ENCODE data around the gene KDM2A. TPM values are rescaled to one million over a fixed set of nuclear protein-coding genes. Genes with fewer than 3 reads are reported as not detected.

The KDM2A gene
- total RNA-seq, 1 experiment from 2014 or later = 50.4 TPM

GRCh38 chr11:67090717-67091116 lies 28.3 kb upstream of the KDM2A start:
- CTCF ChIA-PET = interaction anchor here (1.9 kb wide), 1 partner anchor 9 kb away, joined by 5 read pairs; no protein-coding TSS in a partner anchor
- H2AFZ ChIP-seq (ENCODE audit: low read depth, low read length, poor library complexity, severe bottlenecking) = no peak overlapping the region
- ATAC-seq (no peak), DNase-seq (ENCODE audit: low read depth, low spot score) (no peak)
- POLR2A ChIA-PET = interaction anchor here (1.0 kb wide), 1 partner anchor 10 kb away, joined by 4 read pairs; no protein-coding TSS in a partner anchor
- no peak overlapping the region for H3K9ac ChIP-seq (ENCODE audit: low read length)
- peaks cover 5% of the 10 kb centered on the region in 2 experiments; a peak in 2 of 4 replicates for H3K4me1 ChIP-seq (ENCODE audit: control insufficient read depth in 1 of 2, insufficient read depth in 2 of 2, low read length in 2 of 2)
- no peaks in the 10 kb centered on the region for H3K9me2 ChIP-seq (ENCODE audit: insufficient read depth)
- H3K79me2 ChIP-seq (ENCODE audit: insufficient read depth, low read length) = no peaks in the 10 kb centered on the region
- no peak overlapping the region for H3K27ac ChIP-seq (ENCODE audit: low read depth, low read length)
- no peaks in the 10 kb centered on the region for H3K27me3 ChIP-seq (ENCODE audit: insufficient read depth, low read length)
- TF ChIP-seq JUND (IDR thresholded peaks at IDR 0.05) (no peak), POLR2A (IDR thresholded peaks at IDR 0.05; ENCODE audit: borderline replicate concordance, extremely low read depth, insufficient read depth, insufficient read length) (no peak), ZFX (IDR thresholded peaks at IDR 0.05) (no peak), CBX3 (IDR thresholded peaks at IDR 0.05; ENCODE audit: low read depth) (no peak), REST (IDR thresholded peaks at IDR 0.05; ENCODE audit: low read depth) (no peak), EZH2 (IDR thresholded peaks at IDR 0.05) (no peak), ZBTB33 (IDR thresholded peaks at IDR 0.05; ENCODE audit: extremely low read depth, insufficient replicate concordance, low read length) (no peak), CEBPB (IDR thresholded peaks at IDR 0.05; ENCODE audit: low read depth) (no peak), EGR1 (IDR thresholded peaks at IDR 0.05; ENCODE audit: low read depth) (no peak), EZH2phosphoT487 (IDR thresholded peaks at IDR 0.05; ENCODE audit: borderline replicate concordance) (no peak), ATF3 (IDR thresholded peaks at IDR 0.05) (no peak), SIN3A (IDR thresholded peaks at IDR 0.05; ENCODE audit: low read depth) (no peak), YY1 (IDR thresholded peaks at IDR 0.05; ENCODE audit: extremely low read depth, insufficient replicate concordance, low read depth, low read length) (no peak), FOSL1 (IDR thresholded peaks at IDR 0.05; ENCODE audit: low read depth) (no peak), ELF1 (IDR thresholded peaks at IDR 0.05; ENCODE audit: borderline replicate concordance, low read depth) (no peak), TCF7L2 (IDR thresholded peaks at IDR 0.05; ENCODE audit: borderline replicate concordance, extremely low read depth, insufficient read depth, insufficient read length) (no peak), POLR2AphosphoS5 (IDR thresholded peaks at IDR 0.05; ENCODE audit: low read depth, low read length) (no peak), SRF (IDR thresholded peaks at IDR 0.05; ENCODE audit: low read depth) (no peak), RAD21 (IDR thresholded peaks at IDR 0.05; ENCODE audit: low read depth) (no peak)
- intact Hi-C loops (cut with micrococcal nuclease) = no loop called here
- no peaks in the 10 kb centered on the region for H4K20me1 ChIP-seq (ENCODE audit: insufficient read depth)
- H3K4me3 ChIP-seq (replicated peaks in 1 of 2; ENCODE audit: low read depth in 1 of 2, low read length in 2 of 2) = no peak overlapping the region
- H3K9me3 ChIP-seq (ENCODE audit: control insufficient read depth in 1 of 2, insufficient read depth in 1 of 2, low read depth in 1 of 2, low read length in 2 of 2) = no peaks in the 10 kb centered on the region
- no TSS peak for BruUV-seq (replicated peaks)
- RAD21 ChIA-PET (ENCODE audit: low non-redundant PET in 1 of 2, low total read pairs in 2 of 2, uncharacterized antibody in 2 of 2, unreplicated experiment in 2 of 2) = no interaction called here
- H3K36me3 ChIP-seq (ENCODE audit: control insufficient read depth in 1 of 2, insufficient read depth in 2 of 2, low read length in 2 of 2) = no peaks in the 10 kb centered on the region
- no peak overlapping the region for H3K4me2 ChIP-seq (ENCODE audit: low read length)

Measured in HCT116 (cell line).